GM19099 (cell line): ENCODE data around the gene SH3BGRL3.

Experiments
- POLR2A ChIP-seq: IDR thresholded peaks from 3 replicates; pipeline ENCODE4 v1.6.1; 2011; ENCODE audit warnings: low read depth; ENCODE audit not compliant: insufficient read length; ENCODE audit errors: extremely low read depth

Gene SH3BGRL3

DNA sequence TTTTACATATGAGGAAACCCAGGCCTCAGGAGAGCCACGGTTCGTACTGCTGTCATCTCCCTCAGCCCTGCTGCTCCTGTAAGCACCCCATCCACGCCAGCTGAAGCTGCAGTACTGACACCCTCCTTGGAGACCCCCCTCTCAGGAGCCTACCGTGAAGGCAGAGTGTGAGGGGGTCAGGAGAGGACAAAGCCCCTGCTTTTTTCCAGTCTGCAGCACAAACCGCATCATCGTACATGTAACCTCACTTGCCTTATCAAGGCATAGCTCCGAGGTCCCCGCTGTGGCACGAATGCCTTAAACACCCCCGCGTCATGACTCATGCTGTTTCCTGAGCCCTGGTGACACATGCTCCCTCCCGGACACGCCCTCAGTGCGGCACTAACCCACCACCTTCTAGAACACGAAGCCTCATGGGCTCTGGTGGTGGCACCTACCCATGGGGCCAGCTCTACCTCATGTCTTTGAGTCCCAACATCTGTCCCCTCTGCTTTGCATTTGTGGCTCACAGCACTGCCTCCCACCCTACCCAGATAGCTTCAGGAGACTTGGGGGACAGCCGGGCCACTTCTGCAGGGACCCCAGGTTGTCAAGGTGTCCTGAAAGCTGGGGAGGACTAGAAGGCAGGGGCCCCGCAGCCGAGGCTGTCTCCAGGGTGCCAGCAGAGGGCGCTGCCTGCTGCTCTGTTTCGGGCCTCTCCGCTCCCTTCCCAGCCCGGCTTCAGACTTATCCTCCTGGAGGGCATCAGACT, 4.9 kb downstream of the SH3BGRL3 start:
- no peak for TF ChIP-seq POLR2A

GRCh38 chr1:26285366-26286063, 5.6 kb downstream of the SH3BGRL3 start:
- no peak for TF ChIP-seq POLR2A

GRCh38 chr1:26286064-26286416, 6.2 kb downstream of the SH3BGRL3 start:
- TF ChIP-seq POLR2A: no peak

- peak; percentile 54 for TF ChIP-seq POLR2A
Observed at GRCh38 chr1:26287033-26287711, 7.3 kb downstream of the SH3BGRL3 start.

GRCh38 chr1:26287811-26288210, 7.9 kb downstream of the SH3BGRL3 start:
- no peak for TF ChIP-seq POLR2A

DNA sequence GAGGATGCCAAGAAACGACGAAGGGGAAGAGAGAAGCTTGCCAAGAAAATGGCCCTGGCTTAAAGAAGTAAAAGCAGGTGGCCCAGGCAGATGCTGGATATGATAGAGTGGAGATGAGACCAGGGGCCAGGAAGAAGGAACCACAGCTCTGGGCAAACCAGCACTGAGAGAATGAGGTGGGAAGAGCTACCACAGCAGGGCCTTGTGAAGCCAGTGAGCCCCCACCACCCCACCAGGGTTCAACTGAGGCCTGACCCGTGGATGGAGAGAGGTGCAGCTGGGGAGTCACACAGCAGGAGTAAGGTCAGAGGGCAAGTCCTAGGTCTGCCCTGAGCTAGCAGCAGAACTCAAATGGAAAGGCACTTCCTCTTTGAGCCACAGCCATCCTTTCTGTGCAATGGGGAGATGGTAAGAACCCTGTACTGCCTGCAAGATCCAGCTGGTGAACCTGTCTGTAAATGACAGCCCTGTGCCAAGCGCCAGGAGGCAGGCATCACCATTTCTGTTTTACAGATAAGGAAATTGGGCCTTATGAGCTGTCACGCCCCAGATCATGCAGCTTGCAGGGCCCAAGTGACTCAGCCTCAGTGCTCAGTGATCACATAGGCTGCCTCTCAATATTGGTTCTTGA, 8.5 kb downstream of the SH3BGRL3 start:
- no peak for TF ChIP-seq POLR2A

DNA sequence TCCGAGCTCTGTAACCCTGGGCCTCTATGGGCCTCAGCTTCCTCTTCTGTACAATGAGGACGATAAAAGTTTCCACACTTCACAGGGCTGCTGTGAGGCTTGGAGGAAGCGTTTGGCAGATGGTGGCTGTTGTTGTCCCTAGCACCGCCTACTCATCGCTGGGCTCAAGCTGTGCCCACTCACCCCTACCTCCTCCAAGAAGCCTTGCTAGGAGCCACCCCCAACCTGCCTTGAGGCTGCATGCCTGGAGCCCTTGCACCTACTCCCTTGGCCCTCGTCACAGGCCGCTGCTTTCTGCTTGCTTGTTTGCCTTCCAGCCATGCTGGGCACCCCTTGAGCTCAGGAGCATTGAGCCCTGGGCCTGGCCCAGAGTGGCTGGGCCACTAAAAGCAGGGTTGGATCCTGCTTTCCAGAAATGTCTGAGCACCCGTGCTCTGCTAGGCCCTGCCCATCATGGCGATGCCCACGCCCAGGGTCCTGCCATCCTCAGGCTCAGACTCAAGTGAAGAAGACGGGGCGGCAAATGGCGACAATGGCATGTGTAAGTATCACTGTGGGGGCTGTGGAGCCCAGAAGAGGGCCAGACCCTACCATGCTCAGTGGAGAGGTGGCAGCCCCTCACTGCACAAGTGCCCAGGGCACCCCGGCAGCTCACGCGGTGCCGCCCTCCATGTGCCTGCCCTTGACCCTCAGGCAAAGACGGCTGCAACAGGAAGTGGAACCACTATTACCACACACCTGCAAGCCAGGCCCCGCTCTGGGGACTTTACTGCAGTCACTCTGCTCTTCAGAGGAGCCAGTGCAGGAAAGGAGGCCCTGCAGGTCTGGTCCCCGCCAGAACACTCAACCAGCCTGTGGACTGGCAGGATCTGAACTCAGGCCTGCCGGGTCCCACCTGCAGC, 9.5 kb downstream of the SH3BGRL3 start:
- TF ChIP-seq POLR2A: peak; percentile 65

DNA sequence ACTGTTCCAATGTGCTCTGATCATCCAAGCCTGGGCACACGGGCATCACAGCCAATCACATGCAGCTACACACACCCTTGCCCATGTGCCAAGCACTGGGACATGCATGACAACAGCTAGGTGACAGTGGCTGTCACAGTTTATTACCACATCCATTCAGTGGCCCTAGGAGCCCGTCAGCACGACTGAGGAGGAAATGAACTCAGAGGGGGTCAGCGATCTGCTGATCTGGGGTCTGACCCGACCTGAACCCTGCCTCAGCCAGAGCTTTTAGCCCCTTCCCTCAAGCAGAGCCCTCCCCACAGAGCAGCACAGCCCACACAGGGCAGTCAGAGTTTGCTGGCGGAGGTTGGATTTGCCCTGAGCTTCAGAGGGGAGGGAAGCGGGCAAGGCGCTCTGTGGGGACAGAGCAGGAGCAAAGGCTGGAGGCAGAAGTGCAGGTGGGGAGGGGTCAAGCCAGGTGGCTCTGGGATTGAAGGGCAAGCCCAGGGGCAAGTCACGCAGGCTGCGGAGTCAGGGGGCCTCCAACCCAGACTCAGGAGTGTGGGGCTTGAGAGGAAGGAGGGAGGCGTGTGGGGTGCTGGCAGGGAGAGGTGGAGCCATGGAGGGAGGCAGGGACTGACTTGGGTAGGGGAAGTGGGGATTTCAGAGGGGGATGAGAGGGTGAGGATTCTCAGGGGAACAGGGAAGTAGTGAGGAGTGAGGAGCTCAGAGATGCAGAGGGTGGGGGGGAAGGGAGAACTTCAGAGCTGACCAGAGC, 10.4 kb downstream of the SH3BGRL3 start:
- no peak for TF ChIP-seq POLR2A

DNA sequence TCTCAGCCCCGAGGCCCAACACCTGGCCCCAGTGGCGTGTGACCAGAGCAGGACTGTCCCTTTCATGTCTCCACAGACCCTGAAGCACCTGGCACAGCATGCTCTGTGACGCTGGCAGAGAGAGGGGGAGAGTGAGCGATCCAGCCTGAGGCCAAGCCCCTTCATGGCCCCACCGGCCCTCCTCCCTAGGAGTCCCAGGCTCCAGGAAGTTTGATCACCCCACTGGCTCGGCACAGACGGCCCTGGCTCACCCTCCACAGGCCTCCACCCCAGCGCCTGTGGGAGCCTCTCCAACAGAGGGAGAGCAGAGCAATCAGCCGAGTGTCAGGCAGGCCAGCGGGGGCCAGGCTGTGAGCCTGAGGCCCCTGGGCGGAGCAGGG, 11.0 kb downstream of the SH3BGRL3 start:
- TF ChIP-seq POLR2A: no peak

- TF ChIP-seq POLR2A: no peak
Observed at GRCh38 chr1:26291433-26291832, 11.5 kb downstream of the SH3BGRL3 start.

- TF ChIP-seq POLR2A: no peak
Observed at GRCh38 chr1:26291939-26292338, 12.1 kb downstream of the SH3BGRL3 start.

- TF ChIP-seq POLR2A: no peak
Observed at GRCh38 chr1:26293911-26294463, 14.1 kb downstream of the SH3BGRL3 start.

- TF ChIP-seq POLR2A: no peak
Observed at GRCh38 chr1:26295194-26296138, 15.6 kb downstream of the SH3BGRL3 start.
